Activated CD4-positive, alpha-beta T cell treated with anti-CD3 and anti-CD28 coated beads, Interleukin-2, amount 10 ng/mL, durations not matched to agents 24 days and 14 days (primary cell): ENCODE results near the gene RAB10. TPM values are rescaled to one million over a fixed set of nuclear protein-coding genes. Genes with fewer than 3 reads are reported as not detected.

ENCODE experiments used
- DNase-seq: peaks from one replicate; pipeline ENCODE4 v3.0.0; 2022
- H3K27ac Mint-ChIP-seq: one replicate; pipeline ENCODE4 v1.8.0; 2022; ENCODE audit warnings: mild to moderate bottlenecking, mixed read lengths
- H3K27me3 Mint-ChIP-seq: one replicate; pipeline ENCODE4 v1.8.0; 2022; ENCODE audit warnings: mixed read lengths
- H3K36me3 Mint-ChIP-seq: one replicate; pipeline ENCODE4 v1.8.0; 2022; ENCODE audit warnings: low read depth, mild to moderate bottlenecking, mixed read lengths
- H3K4me1 Mint-ChIP-seq: one replicate; pipeline ENCODE4 v1.8.0; 2021; ENCODE audit warnings: mixed read lengths
- H3K4me3 Mint-ChIP-seq: one replicate; pipeline ENCODE4 v1.8.0; 2022; ENCODE audit warnings: mild to moderate bottlenecking, moderate library complexity, mixed read lengths
- H3K9me3 Mint-ChIP-seq: one replicate; pipeline ENCODE4 v1.8.0; 2021; ENCODE audit warnings: mixed read lengths
- intact Hi-C: fragments of 100-400 bp; cut with micrococcal nuclease; formaldehyde crosslinking; loops from one replicate; pipeline ENCODE4 v1.15.1; 2023
- total RNA-seq: library from RNA; stranded (reverse); gene quantifications from 2 replicates; pipeline ENCODE4 v1.2.3, GENCODE V29; 2022

The RAB10 gene
- total RNA-seq, 1 donor from 2014 or later, result 133 TPM

- Mint-ChIP-seq H3K9me3 (no peaks in the 10 kb centered on the region), H3K4me3 (peak within 1 kb of the TSS; percentile 84), H3K4me1 (peaks cover 11% of the 10 kb centered on the region), H3K27ac (peak within 1 kb of the TSS; percentile 22), H3K36me3 (peaks cover 3% of the 10 kb centered on the region), H3K27me3 (peaks cover 44% of the 10 kb centered on the region)
- intact Hi-C loops, result loop anchor here (5.0 kb wide), 1 partner anchor 159 kb away; no protein-coding TSS in a partner anchor
- no peak for DNase-seq
Measured at GRCh38 chr2:26172871-26173775, 139.2 kb downstream of the RAB10 start, which contains the start of gene GAREM2. Gene GAREM2 (plus strand): TSS chr2:26173088. CDS start chr2:26173221, 133 bp downstream.

GRCh38 chr2:26173776-26174482 lies 140.0 kb downstream of the RAB10 start:
- peaks cover 3% of the 10 kb centered on the region for H3K36me3 Mint-ChIP-seq
- no peaks in the 10 kb centered on the region for H3K9me3 Mint-ChIP-seq
- H3K4me1 Mint-ChIP-seq, result peaks cover 11% of the 10 kb centered on the region
- no peak for DNase-seq
- intact Hi-C loops, result loop anchor here (5.0 kb wide), 1 partner anchor 158 kb away; no protein-coding TSS in a partner anchor
- H3K27me3 Mint-ChIP-seq, result peaks cover 46% of the 10 kb centered on the region
- no peak overlapping the region for H3K27ac Mint-ChIP-seq
- H3K4me3 Mint-ChIP-seq, result peak overlapping the region; percentile 68

- H3K36me3 Mint-ChIP-seq, result peaks cover 3% of the 10 kb centered on the region
Measured at GRCh38 chr2:26174691-26175465, 141.0 kb downstream of the RAB10 start.

GRCh38 chr2:26175466-26176278 lies 141.8 kb downstream of the RAB10 start:
- Mint-ChIP-seq H3K27me3 (peaks cover 52% of the 10 kb centered on the region), H3K9me3 (no peaks in the 10 kb centered on the region)
- intact Hi-C loops, result no loop called here

More at GRCh38 chr2:26174691-26175465, 141.0 kb downstream of the RAB10 start:
- intact Hi-C loops, result loop anchor here (5.0 kb wide), 1 partner anchor 157 kb away; no protein-coding TSS in a partner anchor
- Mint-ChIP-seq H3K27me3 (peaks cover 47% of the 10 kb centered on the region), H3K4me1 (peaks cover 15% of the 10 kb centered on the region), H3K27ac (no peak overlapping the region), H3K9me3 (no peaks in the 10 kb centered on the region), H3K4me3 (peak overlapping the region; percentile 68)
- DNase-seq, result no peak

GRCh38 chr2:26176279-26176615 lies 142.4 kb downstream of the RAB10 start:
- Mint-ChIP-seq H3K4me3 (no peak overlapping the region), H3K27ac (no peak overlapping the region), H3K4me1 (peaks cover 15% of the 10 kb centered on the region), H3K9me3 (no peaks in the 10 kb centered on the region), H3K27me3 (peaks cover 50% of the 10 kb centered on the region), H3K36me3 (peaks cover 3% of the 10 kb centered on the region)
- DNase-seq, result no peak
- intact Hi-C loops, result no loop called here

More at GRCh38 chr2:26175466-26176278, 141.8 kb downstream of the RAB10 start:
- Mint-ChIP-seq H3K36me3 (peaks cover 3% of the 10 kb centered on the region), H3K4me3 (no peak overlapping the region), H3K27ac (no peak overlapping the region), H3K4me1 (peaks cover 15% of the 10 kb centered on the region)
- no peak for DNase-seq

- Mint-ChIP-seq H3K27me3 (peaks cover 43% of the 10 kb centered on the region), H3K9me3 (no peaks in the 10 kb centered on the region), H3K27ac (no peak overlapping the region), H3K4me3 (no peak overlapping the region), H3K4me1 (peaks cover 12% of the 10 kb centered on the region), H3K36me3 (peaks cover 1% of the 10 kb centered on the region)
- DNase-seq, result no peak
- intact Hi-C loops, result no loop called here
Measured at GRCh38 chr2:26177122-26177521, 143.2 kb downstream of the RAB10 start.

- DNase-seq, result no peak
- Mint-ChIP-seq H3K9me3 (no peaks in the 10 kb centered on the region), H3K4me1 (peaks cover 9% of the 10 kb centered on the region), H3K36me3 (peaks cover 1% of the 10 kb centered on the region), H3K27me3 (peaks cover 40% of the 10 kb centered on the region), H3K27ac (no peak overlapping the region), H3K4me3 (no peak overlapping the region)
- intact Hi-C loops, result no loop called here
Measured at GRCh38 chr2:26178246-26178645, 144.4 kb downstream of the RAB10 start.

- intact Hi-C loops, result no loop called here
- no peaks in the 10 kb centered on the region for H3K9me3 Mint-ChIP-seq
- H3K36me3 Mint-ChIP-seq, result peaks cover 1% of the 10 kb centered on the region
- H3K4me3 Mint-ChIP-seq, result peak overlapping the region; percentile 64
- peak overlapping the region; percentile 48 for H3K27ac Mint-ChIP-seq
- no peak for DNase-seq
- peaks cover 12% of the 10 kb centered on the region for H3K4me1 Mint-ChIP-seq
- H3K27me3 Mint-ChIP-seq, result peaks cover 38% of the 10 kb centered on the region
Measured at GRCh38 chr2:26178746-26179436, 145.0 kb downstream of the RAB10 start.

- intact Hi-C loops, result no loop called here
- peak overlapping the region; percentile 64 for H3K4me3 Mint-ChIP-seq
- H3K9me3 Mint-ChIP-seq, result no peaks in the 10 kb centered on the region
- peaks cover 35% of the 10 kb centered on the region for H3K27me3 Mint-ChIP-seq
- no peak for DNase-seq
- H3K27ac Mint-ChIP-seq, result peak overlapping the region; percentile 35
- peaks cover 10% of the 10 kb centered on the region for H3K4me1 Mint-ChIP-seq
- H3K36me3 Mint-ChIP-seq, result no peaks in the 10 kb centered on the region
Measured at GRCh38 chr2:26179446-26179913, 145.6 kb downstream of the RAB10 start.

- no peaks in the 10 kb centered on the region for H3K9me3 Mint-ChIP-seq
- H3K27me3 Mint-ChIP-seq, result peaks cover 18% of the 10 kb centered on the region
- peaks cover 18% of the 10 kb centered on the region for H3K4me1 Mint-ChIP-seq
- no peak for DNase-seq
- no peaks in the 10 kb centered on the region for H3K36me3 Mint-ChIP-seq
- no peak overlapping the region for H3K4me3 Mint-ChIP-seq
- no peak overlapping the region for H3K27ac Mint-ChIP-seq
- intact Hi-C loops, result loop anchor here (5.0 kb wide), 1 partner anchor 65 kb away; no protein-coding TSS in a partner anchor
Measured at GRCh38 chr2:26182441-26182840, 148.6 kb downstream of the RAB10 start.

- intact Hi-C loops, result loop anchor here (5.0 kb wide), 1 partner anchor 64 kb away; no protein-coding TSS in a partner anchor
- H3K4me1 Mint-ChIP-seq, result peaks cover 18% of the 10 kb centered on the region
- H3K4me3 Mint-ChIP-seq, result peak overlapping the region; percentile 65
Measured at GRCh38 chr2:26182887-26183630, 149.2 kb downstream of the RAB10 start.

More at GRCh38 chr2:26182887-26183630, 149.2 kb downstream of the RAB10 start:
- H3K9me3 Mint-ChIP-seq, result no peaks in the 10 kb centered on the region
- no peaks in the 10 kb centered on the region for H3K36me3 Mint-ChIP-seq
- peaks cover 17% of the 10 kb centered on the region for H3K27me3 Mint-ChIP-seq
- peak overlapping the region; percentile 40 for H3K27ac Mint-ChIP-seq
- DNase-seq, result no peak
